Diencephalon (tissue), 1 donor: Measurements from ENCODE around the gene TSC2. TPM values are rescaled to one million over a fixed set of nuclear protein-coding genes. Genes with fewer than 3 reads are reported as not detected.

Source experiments
- small RNA-seq: library from RNA; depleted of rRNA; stranded (forward); fragments of <200 nt; gene quantifications from one replicate; pipeline ENCODE3, GENCODE V24; 2014
- total RNA-seq: library from RNA; depleted of rRNA; stranded (reverse); fragments of >200 nt; gene quantifications from one replicate; pipeline ENCODE4 v1.2.3, GENCODE V29; 2014

TSC2 gene
- total RNA-seq = 70.4 TPM

GRCh38 chr16:2047330-2048115 lies at the start of gene TSC2, which contains the start of gene NTHL1:
TSC2 (plus strand) TSS chr16:2047985; CDS start chr16:2048616, 631 bp downstream.
NTHL1 (minus strand) TSS chr16:2047834; CDS start chr16:2047823, 11 bp downstream.

GRCh38 chr16:2009791-2010510 lies 37.8 kb upstream of the TSC2 start, which contains the start of gene ZNF598:
ZNF598 (minus strand) TSS chr16:2009821.

DNA sequence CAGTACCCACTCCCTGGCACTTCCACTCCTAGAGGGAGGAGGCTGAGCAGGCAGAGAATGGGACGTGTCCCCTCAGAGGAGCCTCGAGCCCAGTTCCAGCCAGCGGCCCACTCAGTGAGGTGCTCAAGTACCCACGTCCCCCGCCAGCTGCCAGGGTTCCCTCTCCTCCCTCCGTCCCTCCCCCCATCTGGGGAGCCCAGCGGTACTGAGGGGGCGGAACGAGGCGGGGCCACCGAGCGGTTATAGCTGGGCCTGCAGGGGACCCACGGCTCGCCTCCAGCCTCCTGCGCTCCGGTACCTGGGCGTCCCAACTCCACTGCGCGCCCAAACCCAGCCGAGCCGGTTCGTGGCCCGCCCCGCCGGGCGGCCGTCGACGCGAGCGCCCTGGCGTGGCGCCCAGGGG lies 28.3 kb upstream of the TSC2 start, which contains the start of gene NPW:
Gene NPW, plus strand, starts transcription at position 268 of the 403 bp plus-strand sequence.

GRCh38 chr16:2026461-2027023 lies 21.2 kb upstream of the TSC2 start, which contains the start of gene NHERF2:
NHERF2 (plus strand) TSS chr16:2026902; CDS start chr16:2027006, 104 bp downstream.

GRCh38 chr16:2135770-2136490 lies 88.1 kb downstream of the TSC2 start, which contains the start of gene PKD1:
PKD1 (minus strand) TSS chr16:2135898; CDS start chr16:2135689, 209 bp downstream.

Small RNA genes lying within 50 kb of the gene (small RNA-seq; reads per million reads assigned to genes)
- gene MIR1225 = not detected
- not detected for gene MIR3180-5
- not detected for gene MIR4516
- gene RF00019 = not detected
- not detected for gene RN7SL219P

Other genes with a start within 250 kb of the TSC2 start
- gene HAGH, start 221.2 kb upstream of the TSC2 start, total RNA-seq = 67.4 TPM
- 44.3 TPM for gene FAHD1, start 220.8 kb upstream of the TSC2 start, total RNA-seq
- 1.8 TPM for gene MEIOB, start 175.8 kb upstream of the TSC2 start, total RNA-seq
- gene HS3ST6, start 129.6 kb upstream of the TSC2 start, total RNA-seq = not detected
- 6.7 TPM for gene MSRB1, start 104.8 kb upstream of the TSC2 start, total RNA-seq
- not detected for gene RPL3L, start 93.3 kb upstream of the TSC2 start, total RNA-seq
- gene NDUFB10, start 88.4 kb upstream of the TSC2 start, total RNA-seq = 93.0 TPM
- 1,359 TPM for gene RPS2, start 83.2 kb upstream of the TSC2 start, total RNA-seq
- gene RNF151, start 81.1 kb upstream of the TSC2 start, total RNA-seq = not detected
- 13.1 TPM for gene TBL3, start 75.9 kb upstream of the TSC2 start, total RNA-seq
- 1.2 TPM for gene NOXO1, start 66.5 kb upstream of the TSC2 start, total RNA-seq
- gene GFER, start 63.8 kb upstream of the TSC2 start, total RNA-seq = 14.1 TPM
- 112 TPM for gene SYNGR3, start 58.0 kb upstream of the TSC2 start, total RNA-seq
- 7.8 TPM for gene ZNF598, start 38.2 kb upstream of the TSC2 start, total RNA-seq
- gene NPW, start 28.2 kb upstream of the TSC2 start, total RNA-seq = not detected
- 23.5 TPM for gene NHERF2, start 21.1 kb upstream of the TSC2 start, total RNA-seq
- 26.8 TPM for gene NTHL1, start 151 bp upstream of the TSC2 start, total RNA-seq
- 78.2 TPM for gene PKD1, start 87.9 kb downstream of the TSC2 start, total RNA-seq
- gene RAB26, start 100.6 kb downstream of the TSC2 start, total RNA-seq = 8.1 TPM
- 23.5 TPM for gene TRAF7, start 107.8 kb downstream of the TSC2 start, total RNA-seq
- 41.3 TPM for gene CASKIN1, start 148.6 kb downstream of the TSC2 start, total RNA-seq
- 11.3 TPM for gene MLST8, start 157.5 kb downstream of the TSC2 start, total RNA-seq
- 6.2 TPM for gene BRICD5, start 162.9 kb downstream of the TSC2 start, total RNA-seq
- gene PGP, start 166.9 kb downstream of the TSC2 start, total RNA-seq = 17.5 TPM
- 21.7 TPM for gene E4F1, start 175.6 kb downstream of the TSC2 start, total RNA-seq
- 2.8 TPM for gene DNASE1L2, start 188.5 kb downstream of the TSC2 start, total RNA-seq
- 17.5 TPM for gene ECI1, start 203.6 kb downstream of the TSC2 start, total RNA-seq
- 103 TPM for gene RNPS1, start 220.1 kb downstream of the TSC2 start, total RNA-seq